ENCODE measurements around the gene CTNNA3. TPM values are rescaled to one million over a fixed set of nuclear protein-coding genes. Genes with fewer than 3 reads are reported as not detected.

The CTNNA3 gene
- polyA plus RNA-seq, 1 experiment: not detected

GRCh38 chr10:65903620-65904019 is 1792.4 kb downstream of the CTNNA3 start:
- TF ChIP-seq CTCF (IDR thresholded peaks at IDR 0.05; ENCODE audit: insufficient read depth, low read depth, low read length): no peak
- DNase-seq (ENCODE audit: low read depth): no peak
- ChIA-PET POLR2A (no interaction called here), CTCF (no interaction called here)
- no peak overlapping the region for H3K4me3 ChIP-seq (ENCODE audit: low read depth, low read length)
- no peaks in the 10 kb centered on the region for H3K27me3 ChIP-seq (ENCODE audit: control insufficient read depth, insufficient read depth, low read length)
- H3K36me3 ChIP-seq (ENCODE audit: control insufficient read depth, insufficient read depth, low read length): no peaks in the 10 kb centered on the region

DNA sequence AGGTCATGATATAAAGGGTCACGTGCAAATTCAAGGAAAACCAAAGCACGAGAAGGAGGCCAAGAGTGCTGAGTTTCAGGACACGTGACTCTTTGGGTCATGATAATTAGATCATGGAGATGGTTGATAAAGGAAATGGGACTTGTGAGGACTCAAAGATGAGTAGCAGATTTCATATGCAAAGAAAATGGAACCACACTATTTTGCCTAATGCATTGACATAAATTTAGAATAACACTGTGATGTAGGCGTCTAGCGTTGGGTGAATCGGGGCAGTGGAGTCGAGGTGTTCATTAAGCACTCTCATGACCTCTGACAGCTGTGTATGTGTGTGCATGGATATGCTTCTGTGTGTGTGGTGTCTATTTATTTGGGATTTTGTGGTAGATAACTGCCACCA is 1795.7 kb downstream of the CTNNA3 start:
- Histone ChIP-seq H3K36me3 (ENCODE audit: control insufficient read depth, insufficient read depth, low read length) (no peaks in the 10 kb centered on the region), H3K4me3 (ENCODE audit: low read depth, low read length) (no peak overlapping the region), H3K27me3 (ENCODE audit: control insufficient read depth, insufficient read depth, low read length) (no peaks in the 10 kb centered on the region)
- TF ChIP-seq CTCF (IDR thresholded peaks at IDR 0.05; ENCODE audit: insufficient read depth, low read depth, low read length): no peak
- ChIA-PET CTCF (no interaction called here), POLR2A (no interaction called here)
- no peak for DNase-seq (ENCODE audit: low read depth)

- no peak for TF ChIP-seq CTCF (IDR thresholded peaks at IDR 0.05; ENCODE audit: insufficient read depth, low read depth, low read length)
- H3K27me3 ChIP-seq (ENCODE audit: control insufficient read depth, insufficient read depth, low read length): no peaks in the 10 kb centered on the region
- POLR2A ChIA-PET: no interaction called here
- no peak overlapping the region for H3K4me3 ChIP-seq (ENCODE audit: low read depth, low read length)
- DNase-seq (ENCODE audit: low read depth): no peak
- CTCF ChIA-PET: no interaction called here
- H3K36me3 ChIP-seq (ENCODE audit: control insufficient read depth, insufficient read depth, low read length): no peaks in the 10 kb centered on the region
These were observed 1797.9 kb downstream of the CTNNA3 start for GRCh38 chr10:65898055-65898454.

DNA sequence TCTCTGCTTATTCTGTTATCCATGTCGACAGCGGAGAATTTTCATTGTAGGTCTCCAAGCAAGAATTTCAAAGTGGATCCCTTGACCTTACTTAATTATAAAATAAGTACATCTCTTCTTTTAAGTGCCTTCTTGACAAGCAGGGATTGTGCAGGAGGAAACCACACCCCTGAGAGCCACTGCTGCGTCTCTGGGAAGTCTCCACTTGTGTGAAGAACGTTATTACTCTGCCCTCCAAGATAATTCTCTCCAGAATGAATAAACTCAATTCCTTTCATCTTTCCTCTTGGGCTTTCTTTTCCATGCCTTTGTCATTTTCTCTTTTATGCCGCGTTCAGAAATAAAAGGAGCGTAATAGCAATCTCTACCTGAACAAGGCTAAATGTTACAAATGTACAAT is 1801.0 kb downstream of the CTNNA3 start:
- POLR2A ChIA-PET: no interaction called here
- Histone ChIP-seq H3K36me3 (ENCODE audit: control insufficient read depth, insufficient read depth, low read length) (no peaks in the 10 kb centered on the region), H3K27me3 (ENCODE audit: control insufficient read depth, insufficient read depth, low read length) (no peaks in the 10 kb centered on the region), H3K4me3 (ENCODE audit: low read depth, low read length) (no peak overlapping the region)
- CTCF ChIA-PET: no interaction called here
- TF ChIP-seq CTCF (IDR thresholded peaks at IDR 0.05; ENCODE audit: insufficient read depth, low read depth, low read length): no peak
- DNase-seq (ENCODE audit: low read depth): no peak

GRCh38 chr10:65894379-65894778 is 1801.6 kb downstream of the CTNNA3 start:
- Histone ChIP-seq H3K4me3 (ENCODE audit: low read depth, low read length) (no peak overlapping the region), H3K27me3 (ENCODE audit: control insufficient read depth, insufficient read depth, low read length) (no peaks in the 10 kb centered on the region), H3K36me3 (ENCODE audit: control insufficient read depth, insufficient read depth, low read length) (no peaks in the 10 kb centered on the region)
- no peak for DNase-seq (ENCODE audit: low read depth)
- ChIA-PET CTCF (no interaction called here), POLR2A (no interaction called here)
- no peak for TF ChIP-seq CTCF (IDR thresholded peaks at IDR 0.05; ENCODE audit: insufficient read depth, low read depth, low read length)

Measured in BJ (cell line).